MM.1S (cell line): ENCODE measurements around the gene CLN3.
"Not testable (repeated sequence)": the region's sequence is repeated elsewhere in the genome, so short reads cannot be mapped to it uniquely, and the experiment has no call there.

Source experiments
- DNase-seq: peaks from one replicate; pipeline ENCODE4 v3.0.0-alpha.2; 2015
- H2AFZ ChIP-seq: fragments of 300-600 bp; sonication (generic); 2 replicates; pipeline ENCODE4 v1.6.0; 2016; ENCODE audit warnings: antibody characterized with exemption, low read length
- H3F3A ChIP-seq: fragments of 300-600 bp; sonication (generic); 2 replicates; pipeline ENCODE4 v1.6.1; 2016; ENCODE audit warnings: mild to moderate bottlenecking, antibody characterized with exemption, low read length, moderate library complexity, mixed read lengths; ENCODE audit not compliant: insufficient read depth
- H3K27ac ChIP-seq: fragments of 300-600 bp; sonication (generic); 2 replicates; pipeline ENCODE4 v1.5.1; 2016; ENCODE audit warnings: mild to moderate bottlenecking, low read length
- H3K27me3 ChIP-seq: fragments of 300-600 bp; sonication (generic); replicated peaks from 2 replicates; pipeline ENCODE4 v1.6.0; 2016; ENCODE audit warnings: low read length; ENCODE audit not compliant: insufficient read depth
- H3K36me3 ChIP-seq: fragments of 300-600 bp; sonication (generic); replicated peaks from 2 replicates; pipeline ENCODE4 v1.6.1; 2016; ENCODE audit warnings: mild to moderate bottlenecking, low read length, mixed read lengths; ENCODE audit not compliant: insufficient read depth
- H3K4me1 ChIP-seq: fragments of 300-600 bp; sonication (generic); 2 replicates; pipeline ENCODE4 v1.6.1; 2016; ENCODE audit warnings: low read length, mixed read lengths
- H3K4me2 ChIP-seq: fragments of 300-600 bp; sonication (generic); 2 replicates; pipeline ENCODE4 v1.6.0; 2016; ENCODE audit warnings: low read depth, low read length
- H3K4me3 ChIP-seq: fragments of 300-600 bp; sonication (generic); 2 replicates; pipeline ENCODE4 v1.5.1; 2016; ENCODE audit warnings: low read length, mixed read lengths
- H3K79me2 ChIP-seq: fragments of 300-600 bp; sonication (generic); 2 replicates; pipeline ENCODE4 v1.6.1; 2016; ENCODE audit warnings: mixed run types, low read length, mixed read lengths
- H3K9ac ChIP-seq: fragments of 300-600 bp; sonication (generic); 2 replicates; pipeline ENCODE4 v1.6.1; 2016; ENCODE audit warnings: low read length, mixed read lengths
- H3K9me2 ChIP-seq: fragments of 300-600 bp; sonication (generic); replicated peaks from 2 replicates; pipeline ENCODE4 v1.6.1; 2016; ENCODE audit warnings: mild to moderate bottlenecking, low read length, mixed read lengths; ENCODE audit not compliant: insufficient read depth
- H3K9me3 ChIP-seq: fragments of 300-600 bp; sonication (generic); replicated peaks from 2 replicates; pipeline ENCODE4 v1.6.1; 2016; ENCODE audit warnings: mild to moderate bottlenecking, low read length, mixed read lengths; ENCODE audit not compliant: insufficient read depth
- H4K20me1 ChIP-seq: fragments of 300-600 bp; sonication (generic); 2 replicates; pipeline ENCODE4 v1.6.1; 2016; ENCODE audit warnings: mild to moderate bottlenecking, low read length, moderate library complexity, mixed read lengths; ENCODE audit not compliant: insufficient read depth
- CTCF ChIP-seq: fragments of 300-600 bp; sonication (generic); IDR thresholded peaks from 2 replicates; pipeline ENCODE4 v1.5.1; 2016; ENCODE audit warnings: antibody characterized with exemption, low read length, mixed read lengths
- EZH2 ChIP-seq: fragments of 300-600 bp; sonication (generic); optimal IDR thresholded peaks from 2 replicates; pipeline ENCODE3; 2017; ENCODE audit warnings: low read depth, mild to moderate bottlenecking, antibody characterized with exemption, low read length, mixed read lengths
- EZH2phosphoT487 ChIP-seq: fragments of 300-600 bp; sonication (generic); IDR thresholded peaks from 2 replicates; pipeline ENCODE4 v1.6.1; 2018; ENCODE audit warnings: antibody characterized with exemption, low read length

The CLN3 gene

DNA sequence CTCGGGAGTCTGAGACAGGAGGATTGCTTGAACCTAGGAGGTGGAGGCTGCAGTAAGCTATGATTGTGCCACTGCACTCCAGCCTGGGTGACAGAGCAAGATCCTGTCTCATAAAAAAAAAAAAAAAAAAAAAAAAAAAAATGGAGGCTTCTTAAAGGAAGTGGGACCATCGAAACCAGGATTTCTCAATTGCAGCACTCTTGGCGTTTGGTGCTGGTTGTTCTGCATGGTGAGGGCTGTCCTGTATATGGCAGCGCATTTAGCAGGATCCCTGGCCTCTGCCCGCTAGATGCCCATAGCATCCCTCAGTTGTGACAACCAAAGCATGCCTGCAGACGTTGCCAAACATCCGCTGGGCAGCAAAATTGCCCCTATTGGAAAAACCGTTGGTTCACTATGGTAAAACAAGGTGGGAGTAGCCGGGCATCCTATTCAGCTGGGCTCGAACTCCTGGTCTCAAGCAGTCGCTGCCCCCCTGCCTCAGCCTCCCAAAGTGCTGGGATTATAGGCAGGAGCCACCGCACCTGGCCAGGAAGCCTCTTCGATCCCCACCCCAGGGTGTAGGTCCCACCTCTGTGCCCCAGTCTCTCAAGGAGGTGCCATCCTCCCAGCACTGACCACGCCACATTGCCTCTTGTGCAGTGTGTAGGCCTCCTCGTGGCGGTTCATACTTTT, 13.2 kb downstream of the CLN3 start:
- no peaks in the 10 kb centered on the region for H3K27me3 ChIP-seq
- no peaks in the 10 kb centered on the region for H3K4me1 ChIP-seq
- no peak overlapping the region for H3K4me2 ChIP-seq
- H3F3A ChIP-seq: no peaks in the 10 kb centered on the region
- H3K79me2 ChIP-seq: no peaks in the 10 kb centered on the region
- no peaks in the 10 kb centered on the region for H3K9me2 ChIP-seq
- TF ChIP-seq EZH2: no peak
- TF ChIP-seq CTCF: no peak
- TF ChIP-seq EZH2phosphoT487: no peak
- H3K36me3 ChIP-seq: no peaks in the 10 kb centered on the region
- H3K9me3 ChIP-seq: no peaks in the 10 kb centered on the region
- H3K27ac ChIP-seq: no peak overlapping the region
- H3K4me3 ChIP-seq: no peak overlapping the region
- no peak overlapping the region for H3K9ac ChIP-seq
- no peaks in the 10 kb centered on the region for H4K20me1 ChIP-seq
- no peak for DNase-seq
- H2AFZ ChIP-seq: no peak overlapping the region

DNA sequence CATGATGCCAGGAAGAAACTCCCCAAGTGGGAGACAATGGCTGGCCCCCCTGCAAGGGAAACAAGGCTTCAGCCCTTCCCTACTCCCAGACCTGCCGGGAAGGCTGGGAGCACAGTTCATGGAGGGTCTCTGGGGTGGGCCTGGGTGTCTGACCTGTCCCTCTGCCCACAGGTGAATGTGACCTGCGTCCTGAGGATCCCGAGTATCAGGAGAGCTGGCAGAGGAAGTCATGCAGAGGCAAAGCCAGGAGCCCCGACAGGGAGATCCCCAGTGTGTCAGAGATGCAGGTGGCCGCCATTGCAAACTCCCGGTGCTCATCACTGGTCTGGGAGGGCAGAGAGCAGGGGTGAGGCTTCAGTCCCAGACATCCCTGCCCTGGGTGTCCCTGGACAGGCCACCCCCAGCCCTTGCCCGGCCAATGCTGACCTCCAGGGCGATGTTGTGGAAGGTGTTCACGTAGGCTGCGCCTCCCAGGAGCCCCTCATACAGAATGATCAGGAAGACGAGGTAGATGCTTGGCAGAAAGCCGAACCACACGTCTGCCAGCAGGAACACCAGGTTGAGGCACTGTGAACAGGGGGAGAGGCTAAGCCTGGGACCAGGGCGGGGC, 14.5 kb downstream of the CLN3 start:
- no peaks in the 10 kb centered on the region for H3K27me3 ChIP-seq
- H4K20me1 ChIP-seq: no peaks in the 10 kb centered on the region
- no peaks in the 10 kb centered on the region for H3K9me2 ChIP-seq
- no peak for DNase-seq
- H3K9ac ChIP-seq: no peak overlapping the region
- H3K4me1 ChIP-seq: no peaks in the 10 kb centered on the region
- no peak overlapping the region for H3K27ac ChIP-seq
- H3K4me3 ChIP-seq: no peak overlapping the region
- H3F3A ChIP-seq: no peaks in the 10 kb centered on the region
- no peaks in the 10 kb centered on the region for H3K79me2 ChIP-seq
- H3K36me3 ChIP-seq: no peaks in the 10 kb centered on the region
- no peak for TF ChIP-seq EZH2phosphoT487
- H3K9me3 ChIP-seq: no peaks in the 10 kb centered on the region
- H2AFZ ChIP-seq: no peak overlapping the region
- no peak overlapping the region for H3K4me2 ChIP-seq

DNA sequence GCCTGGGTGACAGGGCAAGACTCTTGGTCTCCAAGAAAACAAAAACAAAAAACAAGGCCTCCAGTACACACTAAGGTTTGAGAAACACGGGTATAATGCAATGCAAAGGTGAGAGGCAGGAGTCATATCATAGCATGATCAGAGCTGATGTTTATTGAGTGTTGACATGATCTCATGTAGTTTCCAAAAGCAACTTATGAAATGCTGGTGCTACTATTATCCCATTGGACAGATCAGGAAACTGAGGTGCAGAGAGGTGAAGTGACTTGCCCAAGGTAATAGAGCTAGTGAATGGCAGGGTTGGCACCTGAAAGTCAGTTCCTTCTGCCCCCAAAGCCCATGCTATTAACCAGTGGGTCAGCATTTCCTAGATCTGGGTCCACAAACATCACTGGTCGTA, 16.7 kb downstream of the CLN3 start:
- Histone ChIP-seq H3K9me3 (no peaks in the 10 kb centered on the region), H3K4me3 (no peak overlapping the region), H3K27ac (no peak overlapping the region), H3K36me3 (no peaks in the 10 kb centered on the region), H2AFZ (no peak overlapping the region), H3F3A (no peaks in the 10 kb centered on the region), H3K9ac (no peak overlapping the region), H3K9me2 (no peaks in the 10 kb centered on the region), H3K79me2 (no peaks in the 10 kb centered on the region), H3K27me3 (no peaks in the 10 kb centered on the region), H4K20me1 (no peaks in the 10 kb centered on the region), H3K4me1 (no peaks in the 10 kb centered on the region), H3K4me2 (no peak overlapping the region)
- DNase-seq: no peak
- no peak for TF ChIP-seq EZH2
- TF ChIP-seq EZH2phosphoT487: no peak

DNA sequence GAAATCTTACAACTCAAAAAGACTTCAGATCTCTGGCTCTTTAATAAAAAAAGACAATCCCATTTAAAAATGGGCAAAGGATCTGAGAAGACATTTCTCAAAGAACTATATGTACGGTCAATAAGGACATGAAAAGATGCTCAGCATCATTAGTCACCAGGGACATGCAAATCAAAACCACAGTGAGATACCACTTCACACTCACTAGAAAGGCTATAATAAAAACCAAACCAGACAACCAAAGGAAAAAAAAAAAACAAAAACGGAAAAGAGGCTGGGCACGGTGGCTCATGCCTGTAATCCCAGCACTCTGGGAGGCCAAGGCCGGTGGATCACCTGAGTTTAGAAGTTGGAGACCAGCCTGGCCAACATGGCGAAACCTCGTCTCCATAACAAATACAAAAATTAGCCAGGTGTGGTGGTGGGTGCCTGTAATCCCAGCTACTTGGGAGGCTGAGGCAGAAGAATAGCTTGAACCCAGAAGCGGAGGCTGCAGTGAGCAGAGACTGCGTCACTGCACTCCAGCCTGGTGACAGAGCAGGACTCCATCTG, 18.1 kb downstream of the CLN3 start:
- H3K27ac ChIP-seq: no peak overlapping the region
- no peaks in the 10 kb centered on the region for H3K9me2 ChIP-seq
- no peak overlapping the region for H3K4me3 ChIP-seq
- H3K4me1 ChIP-seq: no peaks in the 10 kb centered on the region
- no peak overlapping the region for H3K9ac ChIP-seq
- H3K9me3 ChIP-seq: no peaks in the 10 kb centered on the region
- H3K79me2 ChIP-seq: no peaks in the 10 kb centered on the region
- H3K4me2 ChIP-seq: no peak overlapping the region
- H3K36me3 ChIP-seq: no peaks in the 10 kb centered on the region
- no peaks in the 10 kb centered on the region for H3K27me3 ChIP-seq
- no peaks in the 10 kb centered on the region for H3F3A ChIP-seq
- TF ChIP-seq CTCF: no peak
- TF ChIP-seq EZH2phosphoT487: no peak
- no peak for TF ChIP-seq EZH2
- H4K20me1 ChIP-seq: no peaks in the 10 kb centered on the region
- DNase-seq: no peak
- no peak overlapping the region for H2AFZ ChIP-seq

GRCh38 chr16:28447081-28447480, 44.8 kb downstream of the CLN3 start:
- H3K4me3 ChIP-seq, H3F3A ChIP-seq, H4K20me1 ChIP-seq, H3K4me1 ChIP-seq, DNase-seq, H3K4me2 ChIP-seq, H3K27me3 ChIP-seq, H3K9me2 ChIP-seq, H3K79me2 ChIP-seq, H3K9ac ChIP-seq, H3K36me3 ChIP-seq, H2AFZ ChIP-seq, H3K27ac ChIP-seq, H3K9me3 ChIP-seq: not testable (repeated sequence)

- not testable (repeated sequence) for H3K4me1 ChIP-seq, H3K4me2 ChIP-seq, H3K79me2 ChIP-seq, H4K20me1 ChIP-seq, H3K36me3 ChIP-seq, H3K9ac ChIP-seq, H3K9me2 ChIP-seq, H3K27ac ChIP-seq, H3K9me3 ChIP-seq, DNase-seq, H3K27me3 ChIP-seq, H3K4me3 ChIP-seq, H2AFZ ChIP-seq, H3F3A ChIP-seq
Observed at GRCh38 chr16:28446388-28446787, 45.5 kb downstream of the CLN3 start.
